K562 (cell line): ENCODE data around the gene SPATA32. TPM values are rescaled to one million over a fixed set of nuclear protein-coding genes. Genes with fewer than 3 reads are reported as not detected.

Source experiments
- ATAC-seq: fragments of 200-7000 bp; cut with Tn5 transposase; 3 replicates; pipeline ENCODE4 v1.9.1; 2020; ENCODE audit warnings: moderate library complexity
- BruUV-seq: library from RNA; stranded (reverse); fragments of 400-500 nt; replicated peaks from 2 replicates; lab custom pipeline; 2021; lab: Mats Ljungman, UMichigan
- CTCF ChIA-PET: fragments of 300-600 bp; formaldehyde crosslinking; extraction: SDS; loops from one replicate; lab custom pipeline; 2021; ENCODE audit warnings: low intra/inter-chr PET ratio; lab: Yijun Ruan, JAX
- POLR2A ChIA-PET: fragments of 300-600, 350-650 bp; sonication (Branson Sonifier 250); formaldehyde crosslinking; extraction: SDS; loops from one replicate; lab custom pipeline; 2021; ENCODE audit warnings: antibody characterized with exemption, inconsistent platforms; lab: Yijun Ruan, JAX
- DNase-seq, 4 experiments: peaks; one replicate each; pipeline versions ENCODE4 v3.0.0 to v3.0.0-alpha.2; 2011 to 2018; ENCODE audit warnings: low spot score in 3 of 4, mixed read lengths in 3 of 4; ENCODE audit errors: extremely low read depth in 1 of 4
- FAIRE-seq: peaks from 2 replicates; lab custom pipeline; 2011; peaks lifted over from hg19 to GRCh38; lab: Jason Lieb, UNC
- H2AFZ ChIP-seq: 2 replicates; pipeline ENCODE4 v1.6.0; 2011; ENCODE audit warnings: low read depth, low read length, control low read depth, inconsistent platforms
- H3K27ac ChIP-seq: fragments of 200-600 bp; 3 replicates; pipeline ENCODE4 v1.8.0; 2011; ENCODE audit warnings: low read depth, mild to moderate bottlenecking, control low read depth, inconsistent platforms, low read length, moderate library complexity, mixed read lengths; ENCODE audit errors: extremely low read depth
- H3K27me3 ChIP-seq, 2 experiments: fragments of 300-600 bp in 1 of 2; 2 replicates in 1 of 2; 3 replicates in 1 of 2; pipeline versions ENCODE4 v1.6.0 to v1.8.0; 2011; ENCODE audit warnings: inconsistent platforms in 2 of 2, low read length in 2 of 2, mild to moderate bottlenecking in 1 of 2, mixed read lengths in 1 of 2, moderate library complexity in 1 of 2; ENCODE audit not compliant: control insufficient read depth in 2 of 2, insufficient read depth in 2 of 2
- H3K36me3 ChIP-seq: fragments of 300-600 bp; 3 replicates; pipeline ENCODE4 v1.8.0; 2011; ENCODE audit warnings: mild to moderate bottlenecking, low read length, inconsistent platforms; ENCODE audit not compliant: control insufficient read depth, insufficient read depth
- H3K4me1 ChIP-seq, 2 experiments: fragments of 200-600 bp in 1 of 2; replicated peaks in 1 of 2; 2 replicates in 1 of 2; 3 replicates in 1 of 2; pipeline versions ENCODE4 v1.5.1 to v1.8.0; 2011; ENCODE audit warnings: inconsistent platforms in 2 of 2, low read length in 2 of 2, mild to moderate bottlenecking in 1 of 2, mixed read lengths in 1 of 2, moderate library complexity in 1 of 2; ENCODE audit not compliant: control insufficient read depth in 2 of 2, insufficient read depth in 2 of 2
- H3K4me2 ChIP-seq: 2 replicates; pipeline ENCODE4 v1.6.1; 2011; ENCODE audit warnings: low read length, control low read depth, inconsistent platforms, mixed read lengths; ENCODE audit not compliant: insufficient read depth
- H3K4me3 ChIP-seq: fragments of 200-600 bp; sonication (generic), shearing (Covaris generic); 2 replicates; pipeline ENCODE4 v1.5.1; 2016; ENCODE audit warnings: control low read depth, inconsistent platforms
- H3K79me2 ChIP-seq: fragments of 200-600 bp; 3 replicates; pipeline ENCODE4 v1.8.0; 2011; ENCODE audit warnings: low read length, inconsistent platforms; ENCODE audit not compliant: control insufficient read depth, insufficient read depth
- H3K9ac ChIP-seq, 2 experiments: 2 replicates each; pipeline versions ENCODE4 v1.6.0 to v1.6.1; 2011; ENCODE audit warnings: low read depth in 2 of 2, low read length in 2 of 2, control low read depth in 1 of 2, inconsistent platforms in 1 of 2, mild to moderate bottlenecking in 1 of 2, mixed read lengths in 1 of 2; ENCODE audit not compliant: insufficient read depth in 1 of 2
- H3K9me1 ChIP-seq: one replicate; pipeline ENCODE4 v1.6.0; 2011; ENCODE audit warnings: inconsistent platforms, mild to moderate bottlenecking, low read length, moderate library complexity; ENCODE audit not compliant: control insufficient read depth, insufficient read depth
- H3K9me3 ChIP-seq: replicated peaks from 2 replicates; pipeline ENCODE4 v1.5.1; 2011; ENCODE audit warnings: low read depth, low read length, inconsistent platforms; ENCODE audit not compliant: control insufficient read depth, insufficient read depth
- H4K20me1 ChIP-seq: replicated peaks from 2 replicates; pipeline ENCODE4 v1.6.1; 2011; ENCODE audit warnings: low read length, inconsistent platforms, mixed read lengths; ENCODE audit not compliant: control insufficient read depth, insufficient read depth
- ATF3 ChIP-seq, 2 experiments: fragments of 450-650 bp in 1 of 2; sonication (generic) in 1 of 2; formaldehyde crosslinking in 1 of 2; IDR thresholded peaks in 1 of 2; conservative IDR thresholded peaks in 1 of 2; 2 replicates each; pipeline versions ENCODE4 v1.6.1 to v1.8.1; 2016 to 2023; ENCODE audit warnings: mild to moderate bottlenecking in 2 of 2, moderate library complexity in 2 of 2, inconsistent platforms in 1 of 2, missing genetic modification reagents in 1 of 2
- ATF7 ChIP-seq: fragments of 450-650 bp; IDR thresholded peaks from 2 replicates; pipeline ENCODE4 v1.7.1; 2014; ENCODE audit warnings: mild to moderate bottlenecking, moderate library complexity
- MTA1 ChIP-seq: fragments of 450-650 bp; IDR thresholded peaks from 2 replicates; pipeline ENCODE4 v1.6.1; 2017; ENCODE audit warnings: borderline replicate concordance
- MYC ChIP-seq, 2 experiments: fragments of 250-450 bp in 1 of 2; sonication (Bioruptor Pico) in 1 of 2; IDR thresholded peaks; 2 replicates each; pipeline versions ENCODE4 v1.5.1 to v1.6.1; 2012 to 2021; ENCODE audit warnings: low read depth in 2 of 2, borderline replicate concordance in 1 of 2, improper control_type of control experiment in 1 of 2, low read length in 1 of 2, mild to moderate bottlenecking in 1 of 2, moderate library complexity in 1 of 2
- RBM25 ChIP-seq: fragments of 200-400 bp; formaldehyde crosslinking; IDR thresholded peaks from 2 replicates; pipeline ENCODE4 v1.6.1; 2018; ENCODE audit warnings: low read length, low read depth, moderate library complexity; ENCODE audit not compliant: severe bottlenecking
- ZKSCAN3 ChIP-seq: fragments of 250-450 bp; sonication (Bioruptor Pico); IDR thresholded peaks from 2 replicates; pipeline ENCODE4 v1.4.0; 2020
- ZNF561 ChIP-seq: fragments of 450-650 bp; formaldehyde crosslinking; conservative IDR thresholded peaks from 2 replicates; pipeline ENCODE4 v1.4.0; 2020; ENCODE audit warnings: mild to moderate bottlenecking, moderate library complexity
- WGBS: fragments of 100-300 bp; shearing (Covaris generic); methylation state at CpG from one replicate; pipeline ENCODE4 v1.1.6; 2016; ENCODE audit warnings: low coverage, mixed read lengths; ENCODE audit not compliant: insufficient coverage; ENCODE audit errors: missing lambda C conversion rate; 5-methylcytosine and 5-hydroxymethylcytosine counted together
- in situ Hi-C: fragments of 300-500 bp; cut with MboI; formaldehyde crosslinking; loops from 4 replicates; pipeline ENCODE4 v1.15.0; 2018; ENCODE audit warnings: inconsistent platforms, mixed read lengths
- intact Hi-C: fragments of 100-400 bp; cut with micrococcal nuclease; formaldehyde crosslinking; loops from 2 replicates; pipeline ENCODE4 v1.14.2; 2022
- polyA plus RNA-seq, 8 experiments: library from polyadenylated mRNA; depleted of rRNA in 4 of 8; stranded (reverse) in 5 of 8; unstranded in 3 of 8; fragments of >200 nt; fragmentation: Nextera tagmentation in 2 of 8; fragmentation: Illumina TruSeq in 1 of 8; extraction: Ambion mirVana in 2 of 8; extraction: Trizol in 1 of 8; gene quantifications; 2 replicates each; pipeline versions ENCODE4 v1.2.1 to v1.2.3, GENCODE V29; 2011 to 2014; ENCODE audit warnings: inconsistent platforms in 1 of 8, missing spikeins in 1 of 8
- total RNA-seq, 7 experiments: library from RNA; depleted of rRNA in 6 of 7; stranded (reverse); fragments of >200 nt in 6 of 7; fragmentation: Illumina TruSeq in 2 of 7; extraction: Trizol in 2 of 7; gene quantifications; 2 replicates each; pipeline versions ENCODE4 v1.2.1 to v1.2.3, GENCODE V29; 2011 to 2021; ENCODE audit warnings: low replicate concordance in 1 of 7

SPATA32 gene
- total and polyA plus RNA-seq, 9 of the 15 experiments (the other 6 are each of a cell fraction or from before 2014, with no cell fraction given): 0.03 to 0.06 TPM; not detected in 7

- WGBS: 19% methylated on average over 3 of the region's 3 CpGs
- ATAC-seq: no peak
- Histone ChIP-seq H3K4me1 (peaks cover 23 to 31% of the 10 kb centered on the region in 2 experiments; a peak in 4 of 5 replicates), H3K79me2 (peaks cover 87% of the 10 kb centered on the region), H3K27me3 (no peaks in the 10 kb centered on the region), H3K36me3 (peaks cover 12% of the 10 kb centered on the region; the same call in 2 of the 3 replicates), H3K4me2 (no peak overlapping the region), H3K9me1 (no peaks in the 10 kb centered on the region), H3K9ac (peak overlapping the region in 1 of 2 experiments; percentile 22; a peak in 1 of 4 replicates), H3K4me3 (no peak overlapping the region), H3K27ac (no peak overlapping the region)
- POLR2A ChIA-PET: interaction anchor here (0.7 to 1.6 kb wide), 5 partner anchors 8 to 37 kb away, joined by 4 to 6 read pairs (median 5); no protein-coding TSS in a partner anchor
- CTCF ChIA-PET: no interaction called here
- no peak for FAIRE-seq
- in situ Hi-C loops: no loop called here
- 0 out of 2 replicates have a peak, but pooled peaks have one; percentile 17 for TF ChIP-seq ATF3 (IDR thresholded peaks at IDR 0.05)
- no peak for TF ChIP-seq ATF3 (CRISPR knock-in tag; conservative IDR thresholded peaks at IDR 0.05)
- no peak for TF ChIP-seq ZKSCAN3 (CRISPR knock-in tag)
- TF ChIP-seq ATF7: no peak
- no peak for TF ChIP-seq ZNF561
- TF ChIP-seq MYC (IDR thresholded peaks at IDR 0.05; ENCODE audit: low read depth, low read length): no peak
- no peak for TF ChIP-seq MYC (CRISPR knock-in tag; IDR thresholded peaks at IDR 0.05; ENCODE audit: borderline replicate concordance, low read depth)
- no peak for TF ChIP-seq RBM25
- no peak for TF ChIP-seq MTA1
- TF ChIP-seq, all 486 proteins: peak for 1
- DNase-seq: no peak
- no peak overlapping the region for H2AFZ ChIP-seq
- H4K20me1 ChIP-seq: peaks cover 13% of the 10 kb centered on the region; the same call in 1 of the 2 replicates
- H3K9me3 ChIP-seq: no peaks in the 10 kb centered on the region
- BruUV-seq: no TSS peak
- intact Hi-C loops: loop anchor here (5.0 kb wide), 1 partner anchor 33 kb away; no protein-coding TSS in a partner anchor
Measured at GRCh38 chr17:45310380-45311324, 48.8 kb upstream of the SPATA32 start.
